Endothelial cell (in vitro differentiated cells): ENCODE data around the gene DPYD. TPM values are rescaled to one million over a fixed set of nuclear protein-coding genes. Genes with fewer than 3 reads are reported as not detected.

Experiments
- DNase-seq: peaks from one replicate; pipeline ENCODE4 v3.0.0; 2021; ENCODE audit warnings: low spot score
- H3K27ac Mint-ChIP-seq: one replicate; pipeline ENCODE4 v1.8.0; 2021; ENCODE audit warnings: mixed read lengths, inconsistent platforms; ENCODE audit not compliant: unreplicated experiment
- H3K27me3 Mint-ChIP-seq: one replicate; pipeline ENCODE4 v1.8.0; 2021; ENCODE audit warnings: mild to moderate bottlenecking, moderate library complexity, mixed read lengths, inconsistent platforms; ENCODE audit not compliant: unreplicated experiment
- H3K36me3 Mint-ChIP-seq: one replicate; pipeline ENCODE4 v1.8.0; 2021; ENCODE audit warnings: mild to moderate bottlenecking, low read depth, mixed read lengths, inconsistent platforms; ENCODE audit not compliant: unreplicated experiment
- H3K4me1 Mint-ChIP-seq: one replicate; pipeline ENCODE4 v1.8.0; 2021; ENCODE audit warnings: mild to moderate bottlenecking, mixed read lengths, inconsistent platforms; ENCODE audit not compliant: unreplicated experiment
- H3K4me3 Mint-ChIP-seq: one replicate; pipeline ENCODE4 v1.8.0; 2021; ENCODE audit warnings: mild to moderate bottlenecking, mixed read lengths, inconsistent platforms; ENCODE audit not compliant: unreplicated experiment
- H3K9me3 Mint-ChIP-seq: one replicate; pipeline ENCODE4 v1.8.0; 2021; ENCODE audit warnings: mixed read lengths, inconsistent platforms; ENCODE audit not compliant: unreplicated experiment
- CTCF ChIP-seq: fragments of 200-600 bp; sonication (generic); IDR thresholded peaks from one replicate; pipeline ENCODE4 v1.5.0; 2021; ENCODE audit warnings: antibody characterized with exemption; ENCODE audit not compliant: unreplicated experiment
- total RNA-seq: library from RNA; stranded (reverse); fragmentation: NEBNext Ultra II Directional; extraction: Animal tissue kit (Norgen Biotek cat#: 25700); gene quantifications from one replicate; pipeline ENCODE4 v1.2.1, GENCODE V29; 2021; ENCODE audit not compliant: unreplicated experiment

The DPYD gene
- total RNA-seq, 1 donor from 2014 or later = 3.4 TPM

GRCh38 chr1:97570691-97571090 is 350.1 kb downstream of the DPYD start:
- Mint-ChIP-seq H3K9me3 (no peaks in the 10 kb centered on the region), H3K36me3 (no peaks in the 10 kb centered on the region), H3K27ac (no peak overlapping the region), H3K4me1 (peaks cover 5% of the 10 kb centered on the region), H3K27me3 (no peaks in the 10 kb centered on the region), H3K4me3 (no peak overlapping the region)
- TF ChIP-seq CTCF = no peak
- no peak for DNase-seq

GRCh38 chr1:97567000-97567749 is 353.7 kb downstream of the DPYD start:
- Mint-ChIP-seq H3K27me3 (peaks cover 2% of the 10 kb centered on the region), H3K36me3 (no peaks in the 10 kb centered on the region), H3K4me1 (peaks cover 5% of the 10 kb centered on the region), H3K27ac (no peak overlapping the region), H3K9me3 (no peaks in the 10 kb centered on the region), H3K4me3 (no peak overlapping the region)
- TF ChIP-seq CTCF = no peak
- no peak for DNase-seq

GRCh38 chr1:97565886-97566285 is 354.9 kb downstream of the DPYD start:
- H3K36me3 Mint-ChIP-seq = no peaks in the 10 kb centered on the region
- no peak overlapping the region for H3K4me3 Mint-ChIP-seq
- peaks cover 2% of the 10 kb centered on the region for H3K27me3 Mint-ChIP-seq
- DNase-seq = no peak
- H3K9me3 Mint-ChIP-seq = no peaks in the 10 kb centered on the region
- TF ChIP-seq CTCF = no peak
- peaks cover 5% of the 10 kb centered on the region for H3K4me1 Mint-ChIP-seq
- H3K27ac Mint-ChIP-seq = no peak overlapping the region

GRCh38 chr1:97563926-97564325 is 356.9 kb downstream of the DPYD start:
- no peaks in the 10 kb centered on the region for H3K9me3 Mint-ChIP-seq
- H3K4me1 Mint-ChIP-seq = peaks cover 5% of the 10 kb centered on the region
- peaks cover 2% of the 10 kb centered on the region for H3K27me3 Mint-ChIP-seq
- no peak overlapping the region for H3K4me3 Mint-ChIP-seq
- H3K27ac Mint-ChIP-seq = no peak overlapping the region
- H3K36me3 Mint-ChIP-seq = no peaks in the 10 kb centered on the region
- DNase-seq = no peak
- no peak for TF ChIP-seq CTCF

GRCh38 chr1:97562081-97562480 is 358.8 kb downstream of the DPYD start:
- Mint-ChIP-seq H3K9me3 (no peaks in the 10 kb centered on the region), H3K4me1 (peaks cover 3% of the 10 kb centered on the region), H3K27me3 (peaks cover 2% of the 10 kb centered on the region), H3K27ac (no peak overlapping the region), H3K4me3 (no peak overlapping the region), H3K36me3 (no peaks in the 10 kb centered on the region)
- no peak for DNase-seq
- no peak for TF ChIP-seq CTCF
